Middle frontal gyrus (tissue), 1 donor: ENCODE measurements around the gene BPIFB2.

ENCODE experiments used
- DNase-seq: peaks from one replicate; pipeline ENCODE4 v3.0.0-alpha.2; 2015; ENCODE audit warnings: low spot score; ENCODE audit errors: extremely low spot score

Gene BPIFB2

DNA sequence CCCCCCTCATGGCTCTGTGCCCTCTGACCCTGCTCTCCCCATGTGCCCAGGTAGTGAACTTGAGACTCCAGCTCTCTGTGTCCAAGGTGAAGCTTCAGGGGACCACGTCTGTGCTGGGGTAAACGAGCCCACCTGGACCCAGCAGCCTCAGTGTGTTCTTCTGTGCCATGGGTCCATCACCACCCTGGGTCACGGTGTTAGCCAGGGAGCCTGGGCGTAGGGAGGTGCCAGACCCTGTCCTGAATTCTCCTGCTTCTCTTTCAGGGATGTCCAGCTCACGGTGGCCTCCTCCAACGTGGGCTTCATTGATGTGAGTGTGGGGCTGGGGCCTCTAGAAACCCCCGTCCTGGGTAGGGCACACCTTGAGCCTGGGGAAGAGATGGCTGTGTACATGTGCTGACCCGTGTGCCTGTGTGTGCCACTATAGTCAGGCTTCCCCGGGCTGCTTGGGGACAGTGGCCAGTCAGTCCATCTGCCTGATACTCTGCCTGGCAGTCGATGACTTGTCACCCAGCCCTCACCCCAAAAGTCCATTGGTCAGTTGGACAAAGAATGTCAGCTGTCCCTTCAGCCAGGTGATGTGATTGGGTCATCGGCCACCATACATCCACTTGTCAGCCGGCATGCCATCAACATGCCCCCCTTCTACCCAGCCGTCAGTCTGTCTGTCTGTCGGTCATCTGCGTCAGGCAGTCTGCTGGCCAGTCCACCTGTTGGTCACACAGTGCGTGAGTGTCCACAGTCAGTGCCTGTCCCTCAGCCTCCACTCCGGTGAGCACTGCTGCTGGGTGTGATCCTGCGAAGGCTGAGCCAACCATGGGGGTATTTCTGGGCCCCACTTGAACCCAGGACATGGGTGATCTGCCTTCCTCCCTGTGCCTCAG, 13.0 kb downstream of the BPIFB2 start:
- no peak for DNase-seq

DNA sequence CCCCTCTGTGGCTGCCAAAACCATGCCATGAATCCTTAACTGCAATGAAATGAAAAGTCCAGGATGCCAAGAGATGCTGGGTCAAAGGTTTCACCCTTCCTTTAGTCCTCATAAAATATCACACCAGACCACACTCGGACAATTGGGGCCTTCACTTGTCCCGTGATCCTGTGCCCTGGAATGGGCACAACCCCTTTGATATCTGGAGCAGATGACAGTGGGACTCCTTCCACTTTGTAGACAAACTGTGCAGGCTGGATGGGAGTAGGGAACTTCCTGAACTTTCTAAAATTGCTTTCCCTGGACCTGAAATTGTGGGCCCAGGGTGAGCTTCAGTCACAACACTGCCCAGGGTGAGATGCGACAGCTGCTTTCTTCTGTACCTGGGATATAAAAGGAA, 14.4 kb downstream of the BPIFB2 start:
- DNase-seq = no peak

DNA sequence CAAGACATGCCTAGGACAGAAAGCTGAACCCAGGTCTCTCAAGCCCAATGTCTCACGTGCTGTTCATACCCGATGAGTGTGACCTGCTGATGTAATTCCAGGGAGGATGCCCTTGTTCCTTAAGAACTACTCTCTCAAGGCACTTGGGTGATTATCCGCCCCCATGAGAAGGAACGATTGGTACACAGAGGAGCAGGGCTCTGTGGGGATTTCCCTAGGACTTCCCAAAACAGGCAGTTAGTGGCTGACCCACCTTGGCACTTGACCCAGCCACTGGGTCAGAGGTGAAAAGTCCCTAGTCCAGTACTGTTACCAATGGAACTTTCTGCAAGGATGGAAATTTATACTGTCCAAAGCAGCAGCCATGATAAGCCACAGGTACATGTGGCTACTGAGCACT, 14.8 kb downstream of the BPIFB2 start:
- DNase-seq = no peak

DNA sequence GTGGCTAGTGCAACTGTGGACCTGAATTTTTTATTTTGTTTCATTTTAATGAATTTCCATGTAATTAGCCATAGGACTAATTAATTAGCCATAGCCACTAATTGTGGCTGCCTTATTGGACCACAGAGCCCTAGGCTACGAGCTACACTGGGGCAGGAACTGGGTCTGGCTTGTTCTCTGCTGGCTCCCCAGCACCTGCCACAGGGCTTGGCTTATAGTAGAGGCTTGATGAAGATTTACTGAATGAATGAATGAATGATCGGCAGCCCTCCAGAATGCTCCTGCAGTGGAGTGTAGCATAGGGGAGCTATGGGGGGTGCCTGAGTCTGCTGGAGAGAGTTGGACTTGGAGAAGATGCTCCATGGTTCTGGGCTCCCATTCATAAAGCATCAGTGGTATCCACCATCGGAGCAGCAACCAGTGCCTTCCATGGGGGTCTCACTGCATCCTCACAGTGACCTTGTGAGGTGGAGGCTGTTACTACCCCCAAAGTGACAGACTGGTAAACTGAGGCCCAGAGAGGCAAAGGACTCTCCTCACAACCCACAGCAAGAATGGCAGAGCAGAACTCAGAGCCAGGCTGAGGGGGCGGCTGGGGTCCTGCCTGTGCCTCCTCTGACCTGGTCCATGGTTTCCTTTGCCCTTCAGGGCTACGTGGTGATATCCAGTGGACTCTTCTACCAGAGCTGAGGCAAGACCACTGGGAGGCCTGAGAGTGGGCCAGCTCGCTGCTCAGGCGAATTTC, 15.4 kb downstream of the BPIFB2 start:
- DNase-seq = no peak

DNA sequence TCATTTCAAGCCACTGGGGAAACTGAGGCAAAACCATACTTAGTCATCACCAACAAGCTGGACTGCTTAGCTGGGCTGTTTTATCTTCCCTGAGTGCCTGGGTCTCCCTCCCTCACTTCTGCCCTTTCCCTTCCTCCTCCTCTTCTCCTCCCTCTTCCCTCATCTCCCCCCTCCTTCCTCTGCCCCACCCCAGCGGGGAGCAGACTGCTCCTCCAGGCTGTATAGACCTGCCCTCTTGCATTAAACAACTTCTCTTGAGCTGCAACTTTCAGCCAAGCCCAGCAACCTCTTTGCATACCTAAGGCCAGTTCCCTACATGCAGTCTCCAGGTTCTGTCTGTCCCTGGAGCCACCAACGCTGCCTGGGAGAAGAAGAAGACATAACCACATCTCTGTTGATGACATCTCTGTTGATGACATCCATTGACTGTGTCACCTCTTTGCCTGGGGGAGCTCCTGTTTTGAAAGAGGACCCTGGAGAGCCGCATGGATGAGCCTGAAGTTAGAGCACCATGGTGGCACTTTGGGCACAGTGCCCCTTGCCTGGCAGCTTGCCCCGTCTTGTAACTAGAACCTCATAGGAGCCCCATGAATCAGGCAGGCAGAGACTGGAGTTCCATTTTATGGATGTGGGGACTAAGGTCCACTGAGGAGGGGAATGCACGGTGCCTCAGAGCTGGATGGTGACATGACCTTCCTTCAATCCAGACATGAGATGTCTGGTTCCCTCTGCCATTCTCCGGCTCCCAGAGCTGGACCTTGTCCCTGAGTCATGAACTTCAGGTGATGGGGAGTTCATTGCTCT, 16.1 kb downstream of the BPIFB2 start:
- no peak for DNase-seq

DNA sequence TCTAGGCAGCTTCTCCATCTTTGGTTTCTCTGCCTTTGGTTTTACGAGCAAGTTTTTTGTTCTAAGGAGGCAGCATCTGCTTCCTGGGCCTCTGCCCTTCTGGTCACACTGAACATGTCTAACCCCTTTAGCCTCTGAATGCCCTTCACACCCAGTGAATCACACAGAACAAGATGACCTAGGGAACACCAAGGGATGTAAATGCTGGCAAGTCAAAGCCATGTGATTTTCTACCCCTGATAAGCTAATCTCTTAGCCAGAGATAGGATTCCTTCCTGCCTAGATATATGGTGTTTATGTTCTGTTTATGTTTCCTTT, 16.7 kb downstream of the BPIFB2 start:
- no peak for DNase-seq

DNA sequence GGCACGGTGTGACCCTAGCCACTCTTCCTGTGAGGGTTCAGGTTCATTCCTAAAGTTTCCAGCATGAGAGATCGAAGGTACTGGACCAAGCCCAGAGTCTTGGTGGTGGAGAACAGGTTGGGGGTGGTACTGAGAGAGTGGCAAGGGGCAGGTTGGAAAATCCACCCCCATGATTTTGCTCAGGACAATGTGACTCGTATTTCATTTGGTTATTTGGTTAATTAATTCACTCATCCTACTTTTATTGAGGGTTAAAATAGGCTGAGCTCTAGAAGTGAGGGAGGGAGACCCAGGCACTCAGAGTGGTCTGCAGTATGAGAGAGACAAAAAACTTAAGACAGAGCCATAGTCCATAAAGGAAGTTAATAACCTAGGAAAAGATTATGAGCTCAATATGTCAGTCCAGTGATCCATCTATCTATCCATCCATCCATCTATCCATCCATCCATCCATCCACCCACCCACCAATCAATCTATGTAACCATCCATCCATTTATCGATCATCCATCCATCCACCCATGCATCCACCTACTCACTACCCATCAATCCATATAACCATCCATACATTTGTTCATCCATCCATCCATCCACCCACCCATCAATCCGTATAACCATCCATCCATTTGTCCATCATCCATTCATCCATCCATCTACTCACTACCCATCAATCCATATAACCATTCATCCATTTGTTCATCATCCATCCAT, 17.3 kb downstream of the BPIFB2 start:
- no peak for DNase-seq

DNA sequence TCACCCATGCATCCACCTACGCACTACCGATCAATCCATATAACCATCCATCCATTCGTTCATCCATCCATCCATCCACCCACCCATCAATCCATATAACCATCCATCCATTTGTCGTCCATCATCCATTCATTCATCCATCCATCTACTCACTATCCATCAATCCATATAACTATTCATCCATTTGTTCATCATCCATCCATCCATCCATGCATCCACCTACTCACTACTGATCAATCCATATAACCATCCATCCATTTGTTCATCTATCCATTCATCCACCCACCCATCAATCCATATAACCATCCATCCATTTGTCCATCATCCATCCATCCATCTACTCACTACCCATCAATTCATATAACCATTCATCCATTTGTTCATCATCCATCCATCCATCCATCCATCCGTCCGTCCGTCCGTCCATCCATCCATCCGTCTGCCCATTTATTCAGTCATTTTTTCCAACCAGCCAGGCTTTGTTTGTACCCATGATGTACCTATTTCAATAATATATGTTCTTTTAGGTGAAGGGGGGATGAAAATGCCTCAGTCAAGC, 17.9 kb downstream of the BPIFB2 start:
- DNase-seq = no peak

DNA sequence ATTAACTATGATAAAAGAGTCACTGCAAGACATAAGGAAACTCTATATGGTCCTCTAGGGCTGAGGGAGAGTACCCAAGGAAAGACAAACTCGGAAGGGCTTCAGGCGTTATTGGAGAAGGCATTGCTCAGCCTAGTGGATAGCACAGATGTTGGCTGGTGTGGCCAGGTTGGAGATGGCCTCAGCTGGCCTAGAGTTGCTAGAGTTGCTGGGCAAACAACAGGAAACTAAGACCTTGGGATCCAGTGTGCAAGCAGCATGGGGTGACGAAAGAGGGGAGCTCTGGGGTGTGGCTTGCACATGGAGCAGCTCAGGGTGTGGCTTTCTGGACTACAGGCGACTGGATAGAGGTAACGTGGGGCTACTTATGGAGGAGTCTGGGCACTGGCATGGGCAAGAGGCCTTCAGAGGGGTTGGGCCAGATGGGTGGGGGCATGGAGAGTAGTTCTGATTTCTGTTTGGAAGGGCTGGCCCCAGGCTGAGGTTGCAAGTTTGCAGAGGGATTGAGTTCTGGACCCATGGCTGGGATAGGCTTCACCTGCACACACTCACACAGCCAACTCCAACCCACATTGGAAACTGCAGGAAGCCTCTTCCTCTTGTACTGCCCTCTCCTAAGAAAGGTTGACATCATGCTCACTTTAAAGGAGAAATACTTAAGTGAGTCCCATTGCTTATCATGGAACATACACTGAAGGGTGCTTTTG, 18.7 kb downstream of the BPIFB2 start:
- no peak for DNase-seq

DNA sequence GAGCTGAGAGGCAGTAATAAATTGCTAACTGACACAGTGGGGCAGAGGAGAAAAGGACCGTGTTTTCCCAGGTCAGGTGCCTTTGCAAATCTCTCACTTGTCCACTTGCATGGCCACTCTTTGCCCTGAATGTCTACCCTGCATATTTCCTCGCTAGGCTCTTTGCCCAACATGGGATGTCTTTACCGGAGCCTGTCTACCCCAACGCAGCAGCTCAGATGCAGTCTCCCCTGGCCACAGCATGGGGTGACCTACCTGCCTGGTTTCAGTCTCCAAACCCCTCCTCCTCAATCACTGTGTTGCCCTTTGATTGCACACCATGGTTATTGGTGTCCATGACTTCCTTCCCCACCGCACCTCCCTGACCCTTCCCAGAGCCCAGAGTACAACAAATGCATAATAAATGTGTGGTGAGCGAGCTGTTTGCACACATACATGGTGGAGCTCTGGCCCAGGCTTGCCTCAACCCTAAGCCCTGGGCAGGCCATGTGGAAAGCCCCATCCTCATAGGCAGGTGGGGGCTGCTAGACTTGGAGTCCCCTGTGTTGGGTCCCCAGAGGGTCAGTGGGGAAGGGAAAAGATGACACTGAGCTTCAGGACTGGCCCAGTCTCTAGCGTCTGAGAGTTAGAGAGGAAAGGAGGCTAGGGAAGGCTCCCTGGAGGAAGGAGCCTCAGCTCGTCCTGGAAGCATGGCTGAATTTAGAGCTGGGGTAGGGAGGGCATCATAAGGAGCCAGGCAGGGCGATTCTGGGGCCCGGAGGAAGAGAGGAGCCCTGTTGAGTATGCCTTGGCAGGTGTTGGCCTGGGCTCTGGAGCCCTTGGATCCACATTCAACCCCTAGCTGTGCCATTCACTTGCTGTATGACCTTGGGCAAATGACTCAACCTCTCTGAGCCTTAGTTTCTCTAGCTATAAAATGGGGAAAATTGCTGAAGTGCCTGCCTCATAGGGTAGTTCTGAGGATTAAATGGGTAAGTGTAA, 19.6 kb downstream of the BPIFB2 start:
- no peak for DNase-seq

DNA sequence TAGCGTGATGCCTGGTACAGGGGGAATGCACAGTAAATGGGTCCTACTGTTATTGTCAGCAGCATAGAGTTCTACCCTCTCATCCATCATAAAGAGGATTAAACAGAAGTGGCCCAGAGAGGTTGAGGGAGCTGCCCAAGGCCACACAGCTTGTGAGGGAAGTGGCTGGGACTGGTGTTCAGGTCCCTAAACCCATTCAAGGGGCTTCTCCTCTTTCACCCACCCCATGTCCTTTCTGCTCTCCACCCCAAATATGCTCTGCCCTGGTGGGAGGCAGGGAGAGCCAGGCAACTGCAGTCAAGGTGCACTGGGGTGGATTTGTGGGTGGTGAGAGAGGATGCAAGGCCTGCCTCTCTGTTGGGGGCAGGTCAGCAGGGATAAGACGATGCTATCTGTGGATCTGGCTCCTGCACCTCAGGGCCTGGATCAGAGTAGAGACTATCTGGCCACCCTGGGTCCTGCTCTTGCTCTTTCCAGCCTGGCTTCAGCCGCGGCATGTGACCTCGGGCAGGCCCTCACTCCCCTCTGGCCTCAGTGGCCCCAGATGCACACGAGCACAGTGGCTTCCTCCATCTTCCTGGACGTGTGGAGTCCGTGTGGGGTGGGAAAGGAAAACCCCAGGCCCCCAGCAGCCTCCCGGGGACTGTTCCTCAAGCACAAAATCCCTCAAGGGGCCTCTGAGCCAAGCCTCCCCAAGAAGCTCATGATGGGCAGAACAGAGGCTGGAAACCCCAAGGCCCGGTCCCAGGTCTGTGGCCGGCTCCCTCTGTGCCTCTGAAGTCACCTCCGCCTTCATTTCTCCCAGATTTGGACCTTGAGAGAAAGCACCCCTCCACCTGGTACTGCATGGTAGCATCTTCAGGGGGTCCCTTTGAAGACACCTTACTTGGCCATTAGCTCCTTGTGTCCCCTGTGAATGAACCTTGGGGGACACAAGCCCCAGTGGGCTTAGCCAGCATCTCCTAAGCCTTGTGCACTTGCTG, 20.6 kb downstream of the BPIFB2 start:
- no peak for DNase-seq

DNA sequence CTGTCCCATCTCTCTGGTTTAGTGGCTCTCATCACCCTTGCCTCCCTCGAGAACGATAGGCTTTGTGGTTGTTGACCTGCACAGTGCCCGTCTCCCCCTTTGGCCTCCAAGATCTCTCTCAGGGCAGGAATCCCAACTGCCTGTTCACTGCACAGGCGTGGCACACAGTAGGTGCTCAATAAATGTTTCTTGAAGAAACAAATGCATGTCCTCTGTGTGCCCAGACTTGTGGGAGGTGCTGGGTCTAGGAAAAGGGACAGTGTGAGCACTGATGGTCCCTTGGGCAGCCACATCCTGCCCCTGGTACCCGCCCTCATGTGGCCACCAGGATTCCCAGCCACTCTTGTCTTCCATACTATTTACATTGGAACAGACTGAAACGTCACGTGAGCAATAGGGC, 21.4 kb downstream of the BPIFB2 start:
- no peak for DNase-seq

DNA sequence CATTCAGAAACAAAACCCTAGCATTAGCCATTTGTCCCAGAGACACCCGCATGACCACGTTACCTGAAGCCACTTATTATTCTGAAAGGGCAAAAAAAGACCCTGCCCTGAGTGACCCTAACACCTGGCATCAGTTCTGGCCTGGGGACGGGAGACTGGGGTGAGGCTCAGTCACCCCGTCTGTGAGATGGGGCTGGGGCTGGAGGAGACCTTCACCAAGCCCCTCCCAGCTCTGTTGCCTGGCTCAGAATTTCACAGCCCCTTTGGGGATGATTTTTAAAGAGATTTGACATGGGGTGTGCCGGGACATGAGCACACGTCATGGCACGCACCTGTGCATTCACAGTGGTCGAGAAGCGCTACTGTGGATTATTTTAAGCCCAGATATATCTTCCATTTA, 22.6 kb downstream of the BPIFB2 start:
- no peak for DNase-seq

DNA sequence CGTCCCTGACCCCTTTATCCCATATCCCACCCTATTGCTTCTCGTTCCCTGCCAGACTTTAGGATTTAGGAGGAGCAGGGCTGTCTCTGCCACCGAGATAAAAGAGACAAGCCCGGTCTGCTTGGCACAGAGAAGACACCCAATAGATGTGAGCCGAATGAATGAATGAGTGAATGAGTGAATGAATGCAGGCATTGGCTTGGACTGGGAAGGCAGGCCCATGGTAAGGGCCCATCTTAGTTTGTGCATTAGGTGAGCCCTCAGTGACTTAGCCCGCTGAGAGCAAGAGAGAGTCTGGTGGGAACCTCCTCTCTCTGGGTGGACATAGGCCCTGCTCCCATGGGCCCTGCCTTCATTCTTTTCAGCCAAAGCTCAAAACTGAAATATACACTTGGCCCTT, 23.1 kb downstream of the BPIFB2 start:
- no peak for DNase-seq

DNA sequence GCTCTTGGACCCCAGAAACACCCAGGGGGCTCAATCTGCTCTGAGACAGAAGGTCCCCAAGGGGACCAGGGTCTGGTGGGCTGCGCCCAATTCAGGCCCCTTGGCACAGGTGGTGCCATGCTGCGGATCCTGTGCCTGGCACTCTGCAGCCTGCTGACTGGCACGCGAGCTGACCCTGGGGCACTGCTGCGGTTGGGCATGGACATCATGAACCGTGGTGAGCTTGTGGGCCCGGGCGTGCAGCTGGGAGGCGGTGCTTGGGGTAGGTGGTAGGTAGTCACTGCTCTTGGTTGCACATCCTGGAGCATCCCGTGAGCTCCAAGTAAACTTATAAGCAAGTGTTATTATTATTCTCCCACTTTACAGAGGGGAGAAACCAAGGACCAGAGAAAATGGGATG, 24.0 kb downstream of the BPIFB2 start, which contains the start of gene BPIFB6:
Gene BPIFB6, plus strand, starts transcription at position 118 of the 400 bp plus-strand sequence. Its CDS starts 0 bp downstream, at position 118.
- DNase-seq = no peak

DNA sequence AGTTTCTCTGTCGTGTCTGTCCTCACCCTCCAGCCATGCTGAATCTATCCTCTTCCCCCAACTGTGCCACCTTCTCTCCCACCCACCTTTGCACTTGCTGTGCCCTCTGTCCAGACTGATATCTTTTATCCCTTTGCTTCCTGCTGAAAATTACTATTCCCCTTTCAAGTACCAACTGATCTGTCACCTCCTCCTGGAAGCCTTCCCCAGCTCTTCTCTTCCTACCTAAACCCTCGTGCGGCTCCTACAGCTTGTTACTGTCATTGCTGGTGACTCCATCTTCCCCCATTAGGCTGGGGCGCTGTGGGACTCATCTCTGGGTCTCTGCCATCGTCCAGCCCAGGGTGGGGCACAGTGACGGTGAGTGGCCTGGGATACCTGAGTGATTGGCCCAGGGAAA, 25.1 kb downstream of the BPIFB2 start:
- no peak for DNase-seq

DNA sequence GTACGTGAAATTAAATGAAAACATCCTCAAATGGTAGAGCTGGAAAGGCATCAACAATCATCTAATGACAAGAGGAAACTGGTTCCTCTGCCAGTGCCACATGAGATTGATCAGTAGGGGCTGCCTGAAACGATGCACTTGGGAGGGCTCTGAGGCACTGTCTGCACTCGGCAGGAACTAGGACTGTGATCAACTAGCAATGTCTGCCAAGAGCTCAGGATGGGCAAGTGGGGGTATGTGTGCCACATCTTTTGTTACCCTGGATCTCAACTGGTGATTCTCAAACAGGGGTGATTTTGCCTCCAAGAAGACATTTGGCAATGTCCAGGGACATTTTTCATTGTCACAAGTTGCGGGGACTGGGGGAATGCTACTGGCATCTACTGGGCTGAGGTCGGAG, 25.9 kb downstream of the BPIFB2 start:
- no peak for DNase-seq

DNA sequence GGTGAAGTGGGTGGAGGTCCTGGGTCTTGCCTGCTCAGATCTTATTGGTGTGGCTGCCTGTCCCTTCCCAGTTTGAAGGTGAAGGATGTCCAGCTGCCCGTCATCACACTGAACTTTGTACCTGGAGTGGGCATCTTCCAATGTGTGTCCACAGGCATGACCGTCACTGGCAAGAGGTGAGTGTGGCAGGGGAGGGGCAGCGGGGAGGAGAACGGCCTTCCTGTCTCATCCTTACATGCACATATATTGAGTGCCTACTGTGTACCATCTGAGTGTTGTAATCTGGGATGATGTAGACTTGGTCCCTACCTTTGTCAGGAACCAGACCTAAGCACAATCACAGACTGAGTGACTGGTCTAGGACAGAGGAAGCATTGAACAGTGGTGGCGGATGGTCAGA, 26.6 kb downstream of the BPIFB2 start:
- no peak for DNase-seq
